ENCODE data around the gene CRYBB1.
"Not testable (repeated sequence)": the region's sequence is repeated elsewhere in the genome, so short reads cannot be mapped to it uniquely, and the experiment has no call there.

Gene CRYBB1

DNA sequence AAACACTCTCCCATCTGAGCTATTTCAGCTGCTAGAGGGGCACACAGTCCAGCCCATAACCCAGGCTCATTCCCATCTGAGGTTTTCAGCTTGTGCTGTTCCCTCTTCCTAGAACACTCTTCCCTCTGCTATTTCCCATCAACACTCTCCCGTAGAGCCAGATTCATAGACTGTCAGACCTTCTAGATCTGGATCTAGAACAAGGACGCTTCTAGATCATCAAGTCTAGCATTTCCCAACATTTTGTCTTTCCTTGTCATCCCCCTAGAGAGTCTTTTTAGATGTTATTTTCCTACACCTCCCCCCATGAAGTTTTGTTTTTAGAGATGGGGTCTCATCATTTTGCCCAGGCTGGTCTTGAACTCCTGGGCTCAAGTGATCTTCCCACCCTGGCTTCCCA, 17.3 kb upstream of the CRYBB1 start:
- no peak for DNase-seq

DNA sequence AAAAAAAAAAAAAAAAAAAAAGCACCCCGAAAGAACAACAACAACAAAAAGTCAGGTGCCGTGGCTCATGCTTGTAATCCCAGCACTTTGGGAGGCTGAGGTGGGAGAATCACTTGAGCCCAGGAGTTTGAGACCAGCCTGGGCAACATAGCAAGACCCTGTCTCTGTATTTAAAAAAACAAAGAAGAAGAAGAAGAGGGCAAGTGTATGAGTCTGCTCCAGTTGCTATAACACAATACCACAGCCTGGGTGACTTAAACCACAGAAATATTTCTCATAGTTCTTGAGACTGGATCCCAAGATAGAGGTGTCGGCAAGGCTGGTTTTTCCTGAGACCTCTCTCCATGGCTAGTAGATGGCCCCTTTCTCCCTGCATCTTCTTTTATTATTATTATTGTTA, 16.4 kb upstream of the CRYBB1 start:
- DNase-seq: no peak

DNA sequence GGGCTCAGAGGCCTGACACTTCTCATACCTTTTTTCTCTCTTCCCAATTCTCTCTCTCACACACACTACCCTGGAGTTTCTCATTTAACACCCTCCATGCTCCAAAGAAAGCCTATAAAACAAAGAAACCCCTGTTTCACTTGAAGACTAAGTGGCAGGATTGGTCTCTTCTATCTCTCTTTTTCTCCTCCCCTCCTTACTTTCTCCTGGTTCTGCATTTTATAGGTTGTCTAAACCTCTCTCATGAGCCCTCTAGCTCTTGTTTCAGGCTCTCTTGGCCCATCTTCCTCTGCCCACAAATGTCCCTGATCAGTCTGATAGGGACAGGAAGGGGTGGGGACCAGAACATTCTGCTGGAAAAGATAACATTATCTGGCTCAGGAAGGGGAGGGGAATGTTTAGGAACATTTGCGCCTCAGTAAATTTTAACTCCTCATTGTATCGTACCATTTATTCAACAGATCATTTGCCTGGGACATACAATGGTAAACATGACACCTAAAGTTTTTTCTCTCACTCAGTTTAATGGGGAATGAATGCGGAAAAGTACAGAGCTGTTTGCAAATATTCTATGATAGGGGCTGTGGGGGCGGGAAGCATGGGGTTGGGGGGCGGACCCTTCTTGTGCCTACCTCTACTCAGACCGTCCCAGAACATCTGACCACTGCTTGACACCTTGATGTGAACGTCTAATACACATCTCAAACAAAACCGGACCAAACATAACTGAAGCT, 14.8 kb upstream of the CRYBB1 start:
- peak; percentile 97 for DNase-seq

DNA sequence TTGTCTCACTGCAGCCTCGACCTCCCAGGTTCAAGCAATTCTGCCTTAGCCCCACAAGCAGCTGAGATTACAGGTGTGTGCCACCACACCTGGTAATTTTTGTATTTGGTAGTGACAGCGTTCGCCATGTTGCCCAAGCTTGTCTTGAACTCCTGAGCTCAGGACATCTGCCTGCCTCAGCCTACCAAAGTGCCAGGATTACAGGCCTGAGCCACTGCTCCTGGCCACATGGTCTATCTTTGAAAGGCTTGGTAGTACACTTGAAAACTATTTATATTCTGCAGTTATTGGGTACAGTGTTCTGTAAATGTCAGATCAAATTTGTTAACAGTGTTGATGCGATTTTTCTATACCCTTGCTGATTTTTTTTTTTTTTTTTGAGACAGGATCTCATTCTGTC, 13.5 kb upstream of the CRYBB1 start:
- DNase-seq: no peak

DNA sequence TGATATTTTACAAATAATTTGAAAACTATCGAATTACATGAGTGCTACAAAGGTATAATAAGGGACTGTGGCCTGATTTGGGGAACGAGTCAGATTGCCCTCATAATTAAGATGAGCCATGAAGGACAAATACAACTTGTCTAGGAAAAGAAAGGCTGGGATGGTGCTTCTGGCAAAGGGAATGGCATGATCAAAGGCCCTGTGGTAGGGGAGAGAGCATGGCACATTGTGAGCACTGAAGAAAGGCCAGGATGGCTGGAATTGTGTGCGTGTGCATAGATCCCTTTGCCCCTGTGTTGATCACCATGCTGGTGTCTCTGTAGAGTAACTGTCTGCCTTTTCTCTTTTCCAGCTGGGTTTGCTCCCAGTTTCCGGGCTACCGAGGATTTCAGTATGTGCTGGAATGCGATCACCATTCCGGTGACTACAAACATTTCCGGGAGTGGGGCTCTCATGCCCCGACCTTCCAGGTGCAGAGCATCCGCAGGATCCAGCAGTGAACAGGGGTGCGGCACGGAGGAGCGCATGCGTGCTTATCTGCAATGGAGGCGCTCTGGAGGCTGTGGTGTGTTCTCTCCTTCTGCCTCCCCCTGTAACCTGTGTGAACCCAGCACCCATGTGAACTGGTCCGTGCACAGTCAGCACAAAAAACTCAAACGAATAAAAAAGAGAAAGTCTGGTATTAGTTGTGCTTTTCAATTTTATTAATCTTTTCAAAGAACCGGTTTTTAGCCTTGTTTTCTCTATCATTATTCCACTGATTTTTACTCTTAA, 12.3 kb upstream of the CRYBB1 start:
- DNase-seq: no peak

DNA sequence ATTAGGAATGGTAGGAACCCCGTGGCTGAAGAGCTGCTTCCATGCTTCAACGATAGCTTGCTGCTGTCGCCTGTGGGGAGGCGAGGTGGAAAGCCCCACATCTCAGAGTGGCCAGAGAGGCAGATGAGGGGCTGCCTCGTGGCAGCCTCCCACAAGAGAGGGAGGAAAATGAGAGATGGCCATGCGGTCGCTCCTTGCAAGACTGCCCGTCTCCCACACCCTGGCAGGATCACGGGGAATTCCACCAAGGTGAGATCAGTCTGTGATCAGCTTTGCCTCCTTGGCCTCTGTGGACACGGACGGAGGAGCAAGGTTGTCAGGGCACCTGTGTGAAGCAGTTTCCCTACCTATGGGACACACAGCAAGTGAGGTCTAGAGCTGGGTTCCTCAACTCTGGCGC, 7.0 kb upstream of the CRYBB1 start:
- DNase-seq: no peak

DNA sequence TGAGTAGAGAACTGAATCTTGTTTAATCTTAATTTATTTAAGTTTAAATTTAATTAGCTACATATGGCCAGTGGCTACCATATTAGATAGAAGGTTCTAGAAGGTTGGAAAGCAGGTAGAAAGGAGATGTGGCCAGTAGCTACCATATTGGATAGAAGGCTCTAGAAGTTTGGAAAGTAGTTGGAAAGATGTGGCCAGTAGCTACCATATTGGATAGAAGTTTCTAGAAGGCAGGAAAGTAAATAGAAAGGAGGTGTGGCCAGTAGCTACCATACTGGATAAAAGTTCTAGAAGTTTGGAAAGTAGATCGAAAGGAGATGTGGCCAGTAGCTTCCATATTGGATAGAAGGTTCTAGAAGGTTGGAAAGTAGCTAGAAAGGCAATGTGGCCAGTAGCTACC, 6.2 kb upstream of the CRYBB1 start:
- no peak for DNase-seq

DNA sequence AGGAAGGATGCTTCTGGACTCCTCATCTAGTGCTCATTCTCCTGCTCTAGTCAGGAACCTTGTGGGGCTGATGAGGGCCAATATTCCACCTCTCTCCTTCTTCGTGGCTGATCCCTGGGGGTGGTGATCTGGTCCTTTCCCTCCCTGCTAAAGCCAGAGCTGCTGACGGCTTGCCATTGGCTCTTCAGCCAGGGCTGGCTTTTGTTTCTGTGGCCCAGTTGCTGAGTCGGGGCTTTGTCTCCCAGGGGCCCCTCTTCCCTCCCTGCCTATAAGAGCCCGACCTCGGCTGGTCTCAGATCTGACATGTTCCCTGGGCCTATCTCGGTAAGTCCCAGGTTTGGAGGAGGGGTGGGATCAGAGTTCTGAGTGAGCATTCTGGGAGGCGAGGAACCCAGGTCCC, 3.8 kb upstream of the CRYBB1 start, which contains the start of gene CRYBA4:
Gene CRYBA4, plus strand, starts transcription at position 301 of the 400 bp plus-strand sequence. CDS start 634 bp downstream, outside the sequence.
- DNase-seq: no peak

DNA sequence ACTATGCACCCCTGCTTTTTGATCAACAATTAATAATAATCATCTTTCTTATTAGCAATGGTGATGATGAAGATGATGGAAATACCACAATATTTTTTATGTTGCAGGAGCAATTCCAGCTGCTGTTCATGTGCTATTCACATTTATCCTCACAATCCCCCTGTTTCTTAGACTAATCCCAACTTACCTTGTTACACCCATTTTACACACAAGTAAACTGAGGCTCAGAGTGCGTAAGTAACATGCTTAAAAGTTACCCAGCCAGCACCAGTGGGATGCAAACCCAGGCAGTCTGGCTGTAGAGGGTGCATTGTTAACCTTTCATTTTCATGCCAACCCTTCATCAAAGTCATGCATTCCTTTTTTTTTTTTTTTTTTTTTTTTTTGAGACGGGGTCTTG, 2.4 kb upstream of the CRYBB1 start:
- no peak for DNase-seq

DNA sequence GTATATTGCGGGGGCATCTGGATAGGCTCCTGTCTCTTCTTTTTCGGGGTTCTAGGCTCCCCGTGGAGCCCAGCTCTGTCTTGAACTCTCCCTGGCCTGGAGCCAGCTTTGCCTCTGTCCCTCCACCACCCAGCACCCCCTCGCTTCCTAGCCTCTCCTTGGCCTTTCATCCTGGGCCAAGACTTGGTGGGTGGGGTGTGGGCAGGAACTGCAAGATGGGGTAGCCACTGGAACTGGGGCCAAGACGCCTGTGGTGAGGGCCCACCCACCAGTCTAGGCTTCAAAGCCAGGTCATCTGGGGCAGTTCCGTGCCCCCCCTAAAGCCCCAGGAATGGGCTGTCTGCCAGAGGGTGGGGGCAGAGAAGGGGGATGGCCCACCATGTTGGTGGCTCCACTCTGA, 1.7 kb upstream of the CRYBB1 start:
- peak; percentile 82 for DNase-seq

DNA sequence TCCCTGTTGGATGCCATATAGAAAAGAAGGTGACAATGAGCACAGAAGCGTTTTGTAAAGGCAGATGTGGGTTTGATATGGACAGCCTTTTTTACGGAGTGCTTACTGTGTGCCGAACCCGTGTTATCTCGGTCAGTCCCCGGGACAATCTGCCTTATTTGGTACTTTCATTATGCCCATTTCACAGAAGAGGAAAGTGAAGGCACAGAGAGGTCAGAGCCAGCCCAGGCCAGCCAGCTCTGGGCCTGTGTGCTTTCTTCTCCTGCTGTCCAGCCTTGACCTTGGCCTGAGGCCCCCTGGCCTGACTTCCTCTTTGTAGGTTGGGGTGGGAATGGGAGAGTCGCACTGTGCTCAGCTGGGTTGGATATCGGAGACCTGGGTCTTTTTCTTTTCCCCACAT, 628 bp upstream of the CRYBB1 start:
- peak; percentile 53 for DNase-seq

DNA sequence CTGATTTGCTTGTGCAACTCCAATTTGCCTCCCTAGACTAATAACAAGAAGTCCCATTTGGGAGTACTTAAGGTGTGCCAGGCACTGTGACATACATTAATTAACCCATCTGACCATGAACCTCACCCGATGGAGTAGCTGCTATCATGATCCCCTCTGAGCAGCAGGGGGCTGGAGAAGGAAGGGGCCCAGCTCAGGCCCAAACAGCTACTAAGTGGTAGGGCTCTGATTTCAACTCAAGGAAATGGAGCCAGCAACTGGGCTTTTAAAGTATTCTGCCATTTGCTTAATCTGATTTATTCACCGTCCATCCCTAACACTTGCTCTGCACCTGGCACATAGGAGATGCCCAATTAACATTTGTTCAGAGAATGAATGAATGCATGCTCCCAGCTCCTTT, 1.2 kb downstream of the CRYBB1 start:
- no peak for DNase-seq

DNA sequence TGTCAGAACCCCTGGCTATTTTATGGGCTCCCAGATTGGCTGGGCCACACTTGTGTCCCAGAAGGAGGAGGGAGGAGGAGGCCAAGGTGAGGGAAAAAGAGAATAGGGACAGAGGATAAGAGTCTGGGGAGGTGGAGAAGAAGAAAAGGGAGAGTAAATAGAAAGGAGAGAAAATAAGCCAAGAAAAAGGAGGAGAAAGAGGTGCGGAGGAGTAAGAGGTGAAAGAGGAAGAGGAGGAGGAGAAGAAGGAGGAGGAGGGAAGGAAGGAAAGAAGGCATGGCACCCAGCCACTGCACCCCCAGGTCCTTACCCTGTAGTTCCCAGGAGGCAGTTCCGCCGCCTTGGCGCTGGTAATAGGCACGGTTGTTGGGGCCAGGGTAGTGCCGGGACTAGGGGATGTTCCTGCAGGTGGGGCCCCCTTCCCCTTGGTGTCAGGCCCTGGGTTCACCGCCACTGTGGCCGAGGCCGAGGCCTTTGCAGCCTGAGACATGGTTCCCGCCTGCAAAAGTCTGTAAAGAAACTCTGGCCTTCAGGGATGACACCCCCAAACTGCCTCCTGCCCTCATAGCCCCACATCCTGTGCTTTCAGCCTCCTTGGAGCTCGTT, 1.9 kb downstream of the CRYBB1 start:
- DNase-seq: no peak

DNA sequence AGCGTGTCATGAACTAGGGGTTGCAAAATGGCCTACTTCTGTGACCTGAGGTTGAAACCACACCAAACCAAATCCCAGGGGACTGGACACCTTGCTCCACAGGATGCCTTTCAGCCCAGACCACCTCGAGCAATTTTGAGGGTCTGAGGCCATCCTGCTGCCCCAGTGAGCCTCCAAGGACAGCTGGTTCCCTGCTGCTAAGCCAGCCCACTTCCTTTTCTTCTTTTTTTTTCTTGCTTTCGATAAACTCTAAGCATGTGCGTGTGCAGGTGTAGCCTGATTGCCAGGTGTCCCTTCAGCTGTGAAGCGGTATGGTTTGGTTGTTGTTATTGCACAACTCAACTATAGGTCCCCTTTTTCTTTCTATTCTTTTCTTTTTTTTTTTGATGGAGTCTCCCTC, 2.7 kb downstream of the CRYBB1 start:
- no peak for DNase-seq

DNA sequence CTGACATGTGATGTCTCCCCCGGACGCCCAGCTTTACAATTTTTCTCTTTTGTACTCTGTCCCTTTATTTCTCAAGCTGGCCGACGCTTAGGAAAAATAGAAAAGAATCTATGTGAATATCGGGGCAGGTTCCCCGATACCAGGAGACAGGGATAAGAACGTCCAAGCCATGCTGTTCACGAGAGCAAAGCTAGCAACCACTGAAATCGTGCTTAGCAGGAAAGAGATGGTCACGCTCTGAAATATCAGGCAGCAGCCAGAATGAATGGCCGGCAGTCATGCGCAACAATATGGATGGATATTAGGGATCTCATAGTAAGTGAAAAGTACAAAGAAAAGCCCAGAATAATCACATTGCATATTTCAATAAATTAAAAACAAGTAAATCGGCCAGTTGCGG, 3.5 kb downstream of the CRYBB1 start:
- no peak for DNase-seq

DNA sequence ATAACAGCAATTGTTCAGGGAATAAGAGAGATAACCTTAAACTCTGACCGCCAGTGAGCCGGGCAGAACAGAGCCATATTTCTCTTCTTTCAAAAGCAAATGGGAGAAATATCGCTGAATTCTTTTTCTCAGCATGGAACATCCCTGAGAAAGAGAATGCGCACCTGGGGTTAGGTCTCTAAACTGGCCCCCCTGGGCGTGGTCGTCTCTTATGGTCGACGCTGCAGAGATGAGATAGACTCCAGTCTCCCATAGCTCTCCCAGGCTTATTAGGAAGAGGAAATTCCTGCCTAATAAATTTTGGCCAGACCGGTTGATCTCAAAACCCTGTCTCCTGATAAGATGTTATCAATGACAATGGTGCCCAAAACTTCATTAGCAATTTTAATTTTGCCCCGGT, 4.1 kb downstream of the CRYBB1 start:
- DNase-seq: not testable (repeated sequence)

DNA sequence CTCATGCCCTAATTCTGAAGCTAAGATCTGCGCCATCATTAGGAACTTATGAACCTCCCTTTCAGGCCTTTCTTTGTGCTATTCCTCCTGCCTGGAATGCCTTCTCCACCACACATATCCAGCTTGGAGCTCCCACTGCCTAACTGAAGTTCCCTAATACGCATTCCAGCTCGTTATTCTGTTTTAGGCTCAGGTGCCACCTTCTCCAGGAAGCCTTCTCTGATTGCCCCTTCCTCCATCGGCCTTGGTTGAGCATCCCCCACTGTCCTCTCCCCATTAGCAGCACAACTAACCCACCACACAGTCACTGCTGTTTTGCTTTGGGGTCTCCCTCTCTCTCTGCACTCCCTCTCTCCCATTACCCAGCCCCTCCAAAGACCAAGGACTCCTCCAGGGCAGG, 5.2 kb downstream of the CRYBB1 start:
- no peak for DNase-seq

DNA sequence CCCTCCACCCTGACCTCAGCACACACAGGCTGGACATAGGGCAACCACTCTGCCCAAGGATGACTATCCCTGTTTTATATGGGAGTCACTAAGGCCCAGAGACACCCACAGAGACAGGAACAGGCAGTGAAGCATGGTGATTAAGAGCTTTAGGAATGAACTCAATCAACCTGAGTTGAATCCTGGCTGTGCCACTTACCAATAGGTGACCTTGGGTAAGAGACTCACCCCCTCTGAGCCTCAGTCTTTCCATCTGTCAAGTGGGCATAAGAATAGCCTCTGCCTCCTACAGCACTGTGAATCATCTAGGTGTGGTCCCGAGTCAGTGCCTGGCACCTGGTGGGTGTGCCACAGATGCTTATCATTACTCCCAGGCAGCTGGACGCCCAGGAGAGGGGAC, 6.8 kb downstream of the CRYBB1 start:
- no peak for DNase-seq

DNA sequence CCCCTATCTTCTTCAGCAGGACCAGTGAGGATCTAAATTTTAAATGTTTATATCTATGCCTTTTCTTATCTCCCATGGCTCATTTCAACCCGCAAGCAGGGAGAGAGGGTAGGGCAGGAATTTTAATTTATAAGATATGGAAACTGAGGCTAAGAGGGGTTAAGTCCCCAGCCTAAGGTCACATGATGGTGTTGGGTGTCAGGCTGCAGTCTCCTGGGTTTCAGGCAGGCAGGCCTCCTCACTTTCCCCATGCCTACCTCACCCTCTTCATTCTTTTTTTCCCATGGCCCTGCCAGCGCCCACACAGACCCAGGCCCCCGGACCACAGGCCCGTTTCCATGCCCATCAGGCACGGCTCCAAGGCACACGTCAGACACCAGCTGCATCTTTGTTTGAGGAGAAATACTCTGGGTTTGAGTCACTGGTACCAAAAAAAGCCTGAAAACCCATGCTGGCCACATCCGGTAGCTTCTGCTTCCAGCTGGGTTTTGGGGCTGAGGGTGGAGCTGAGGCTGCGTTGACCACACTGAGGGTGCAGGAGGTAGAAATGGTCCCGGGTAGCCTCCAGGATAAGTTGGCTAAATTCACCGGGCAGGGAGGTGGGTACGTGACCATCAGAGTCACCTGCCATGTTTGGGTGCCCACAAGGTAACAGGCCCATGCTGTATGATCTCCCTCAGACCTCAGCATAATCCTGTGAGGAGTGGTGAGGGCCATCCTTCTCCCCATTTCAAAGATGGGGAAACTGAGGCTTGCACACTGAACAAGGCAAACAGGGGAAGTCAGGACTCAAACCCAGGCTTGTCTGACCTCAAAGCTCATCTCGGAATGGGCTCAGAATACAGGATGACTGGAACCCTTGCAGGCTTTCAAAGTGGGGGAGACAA, 7.5 kb downstream of the CRYBB1 start:
- DNase-seq: no peak

DNA sequence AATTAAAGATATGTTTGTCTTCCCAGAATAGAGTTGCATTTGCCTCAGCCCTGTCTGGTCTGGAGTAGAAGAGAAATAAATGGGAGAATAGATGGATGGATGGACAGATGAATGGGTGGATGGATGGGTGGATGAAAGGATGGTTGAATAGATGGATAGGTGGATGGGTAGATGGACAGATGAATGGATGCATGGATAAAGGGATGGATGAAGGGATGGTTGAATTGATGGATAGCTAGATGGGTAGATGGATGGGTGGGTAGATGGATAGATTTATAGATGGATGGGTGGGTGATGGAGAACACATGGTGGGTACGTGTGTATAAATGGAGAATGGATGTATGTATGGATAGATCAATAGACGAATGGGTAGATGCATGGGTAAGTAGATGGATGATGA, 8.5 kb downstream of the CRYBB1 start:
- no peak for DNase-seq

DNA sequence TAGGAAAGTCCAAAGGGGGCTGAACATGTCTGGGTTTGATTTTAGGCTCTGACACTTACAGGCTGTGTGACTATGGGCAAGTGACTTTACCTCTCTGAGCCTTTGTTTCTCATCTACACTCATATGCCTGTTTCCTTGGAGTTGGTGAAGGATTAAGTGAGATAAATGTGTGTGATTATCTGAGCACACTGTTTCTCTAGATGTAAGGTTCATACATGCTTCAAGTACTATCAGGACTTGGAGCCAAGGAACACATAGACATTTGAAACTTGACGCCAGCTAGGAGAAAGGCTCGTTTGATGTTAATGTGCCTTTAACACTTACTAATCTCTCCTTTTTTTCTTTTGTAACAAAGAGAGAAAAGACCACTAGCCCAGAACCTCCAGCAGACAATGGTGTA, 9.7 kb downstream of the CRYBB1 start:
- no peak for DNase-seq

DNA sequence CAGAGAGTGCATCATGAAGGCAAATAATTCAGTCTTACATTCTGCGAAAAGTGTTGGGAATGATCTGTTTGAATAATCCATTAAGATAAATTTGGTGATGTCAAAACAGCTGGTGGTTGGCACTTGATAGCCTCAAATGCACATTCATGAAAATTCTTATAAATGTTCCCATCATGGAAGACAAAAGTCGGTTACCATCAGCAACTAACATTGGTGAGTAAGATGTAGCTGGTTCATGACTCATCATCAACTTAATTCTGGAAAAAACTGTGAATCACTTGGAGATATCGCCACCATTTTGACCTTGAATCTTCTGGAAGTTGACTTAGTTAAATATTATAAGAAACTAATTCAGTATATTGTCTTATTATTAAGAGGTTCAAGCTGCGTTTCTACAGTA, 11.2 kb downstream of the CRYBB1 start:
- no peak for DNase-seq

DNA sequence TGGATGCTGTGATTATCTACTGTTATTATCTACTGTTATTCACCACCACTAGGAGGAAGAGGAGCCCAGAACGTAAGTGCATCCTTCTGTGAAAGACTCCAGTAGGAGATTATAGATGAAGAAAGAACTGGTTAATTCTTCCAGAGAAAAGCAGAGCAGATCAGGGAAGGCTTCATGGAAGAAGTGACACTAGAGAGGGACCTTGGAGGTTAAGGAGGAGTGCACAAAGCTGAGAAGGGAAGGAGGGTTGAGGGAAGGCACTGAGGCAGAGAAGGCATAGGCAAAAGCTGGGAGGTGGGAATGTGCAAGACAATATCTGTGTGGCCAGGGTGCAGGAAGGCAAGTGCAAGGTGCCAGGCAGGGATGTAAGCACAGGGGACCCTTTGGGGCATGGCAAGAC, 13.5 kb downstream of the CRYBB1 start:
- no peak for DNase-seq

All from hematopoietic multipotent progenitor cell treated with erythropoietin and hydrocortisone succinate and interleukin-3 and kit ligand, for 6 days (in vitro differentiated cells).